ENCODE measurements around the gene GGT5.
"Not testable (repeated sequence)": the region's sequence is repeated elsewhere in the genome, so short reads cannot be mapped to it uniquely, and the experiment has no call there.

DNA sequence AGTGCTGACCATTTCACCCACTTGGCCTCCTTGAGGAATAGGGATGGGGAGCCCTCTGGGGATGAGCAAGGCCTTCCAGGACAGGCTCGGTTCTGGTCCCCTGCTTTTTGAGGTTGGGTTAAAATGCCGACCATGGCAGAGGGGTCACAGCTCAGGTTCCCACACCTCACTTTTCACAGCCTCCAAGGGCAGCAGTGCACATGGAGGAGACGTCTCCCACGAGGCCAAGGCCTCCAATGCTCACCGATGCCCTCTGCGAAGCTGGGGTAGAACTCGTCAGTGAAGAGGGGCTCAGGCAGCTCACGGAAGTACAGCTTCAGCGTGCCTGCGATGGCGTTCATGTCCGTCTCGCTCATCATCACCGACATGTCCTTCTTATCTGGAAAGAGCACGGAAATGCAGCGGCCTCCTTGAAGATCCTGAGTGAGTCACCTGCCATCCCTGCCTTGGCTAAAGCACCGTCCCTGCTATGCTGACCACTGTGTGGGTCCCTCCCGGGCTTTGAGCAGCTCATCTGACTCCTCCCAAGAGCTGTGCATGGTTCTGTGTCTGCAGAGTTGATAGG, 17.4 kb upstream of the GGT5 start:
- TF ChIP-seq CTCF, POLR2AphosphoS5, EP300 (IDR thresholded peaks at IDR 0.05): not testable (repeated sequence)
